ENCODE results near the gene HLA-DOA.

Gene HLA-DOA

GRCh38 chr6:33015798-33016197 lies 6.4 kb upstream of the HLA-DOA start:
- DNase-seq, result no peak

GRCh38 chr6:33014841-33015634 lies 5.6 kb upstream of the HLA-DOA start:
- peak; percentile 36 to 56 for DNase-seq

- DNase-seq, result no peak
These were observed 4.2 kb upstream of the HLA-DOA start for GRCh38 chr6:33013608-33014007.

- DNase-seq, result no peak
These were observed 965 bp upstream of the HLA-DOA start for GRCh38 chr6:33010356-33010755.

- no peak for DNase-seq
These were observed 1.5 kb downstream of the HLA-DOA start for GRCh38 chr6:33007831-33008400.

GRCh38 chr6:33004940-33005339 lies 4.5 kb downstream of the HLA-DOA start:
- no peak for DNase-seq

- DNase-seq, result no peak
These were observed 7.7 kb downstream of the HLA-DOA start for GRCh38 chr6:33001685-33002084.

GRCh38 chr6:33000055-33000454 lies 9.3 kb downstream of the HLA-DOA start:
- DNase-seq, result no peak

- no peak for DNase-seq
These were observed 13.9 kb downstream of the HLA-DOA start for GRCh38 chr6:32995448-32995847.

GRCh38 chr6:32993363-32993973 lies 15.9 kb downstream of the HLA-DOA start:
- DNase-seq, result no peak

- no peak for DNase-seq
These were observed 17.4 kb downstream of the HLA-DOA start for GRCh38 chr6:32991972-32992371.

- no peak for DNase-seq
These were observed 20.0 kb downstream of the HLA-DOA start for GRCh38 chr6:32989368-32989767.

GRCh38 chr6:32984622-32985389 lies 24.6 kb downstream of the HLA-DOA start:
- DNase-seq, result peak; percentile 89 to 94

GRCh38 chr6:32983964-32984621 lies 25.3 kb downstream of the HLA-DOA start:
- DNase-seq, result no peak

- DNase-seq, result no peak
These were observed 25.9 kb downstream of the HLA-DOA start for GRCh38 chr6:32983493-32983848.

GRCh38 chr6:32982702-32983492 lies 26.5 kb downstream of the HLA-DOA start:
- no peak for DNase-seq

GRCh38 chr6:32982084-32982701 lies 27.2 kb downstream of the HLA-DOA start:
- DNase-seq, result no peak

- no peak for DNase-seq
These were observed 28.8 kb downstream of the HLA-DOA start for GRCh38 chr6:32980488-32981038.

- no peak for DNase-seq
These were observed 29.5 kb downstream of the HLA-DOA start for GRCh38 chr6:32979720-32980487.

- DNase-seq, result no peak
These were observed 31.5 kb downstream of the HLA-DOA start for GRCh38 chr6:32977953-32978324.

All from activated CD4-positive, alpha-beta T cell treated with anti-CD3 and anti-CD28 coated beads for 4 hours (primary cell).